Left cardiac atrium (tissue), 4 donors: ENCODE measurements around the gene CENPC. TPM values are rescaled to one million over a fixed set of nuclear protein-coding genes. Genes with fewer than 3 reads are reported as not detected.

Experiments used
- ATAC-seq, 2 donors: fragments of 200-7000 bp; cut with Tn5 transposase; one replicate each; pipeline ENCODE4 v1.9.1; 2020; ENCODE audit warnings: mild to moderate bottlenecking in 2 of 2, moderate library complexity in 2 of 2
- DNase-seq: peaks from one replicate; pipeline ENCODE4 v3.0.0-alpha.2; 2020
- intact Hi-C, 2 donors: fragments of 100-400 bp; cut with DNase I; formaldehyde crosslinking; loops; one replicate each; pipeline versions ENCODE4 v1.14.1 to v1.15.1; 2022 to 2023
- long read RNA-seq: library from polyadenylated mRNA; unstranded; transcript quantifications from one replicate; pipeline ENCODE4 v2.0.0, GENCODE V29; 2021
- total RNA-seq, 2 donors: library from RNA; stranded (reverse); fragmentation: NEBNext Ultra II Directional; extraction: Animal tissue kit (Norgen Biotek cat#: 25700); gene quantifications; one replicate each; pipeline ENCODE4 v1.2.1, GENCODE V29; 2021
- donor health status: DM: no; HTN: yes; CAD: no.
- donor health status: DM: no; HTN: yes; CAD: no; lungs with severe emphysema.
- donor health status: DM: yes; HTN: yes; CAD: no.
- donor health status: Dilated cardiomyopathy.

CENPC gene
- total RNA-seq, result 10 to 100 TPM; 10.3 to 10.6 TPM
- long read RNA-seq, full-length matches to known transcripts, result 4 of 8 reads
- long read RNA-seq, partial matches to known transcripts, result 4 of 8 reads
- long read RNA-seq, other reads (novel, unspliced or antisense), result 0 of 8 reads

GRCh38 chr4:67545199-67546003, at the start of gene CENPC:
TSS of gene CENPC (minus strand) at chr4:67545503. CDS start at chr4:67545355, 148 bp downstream.
- peak; percentile 99 for DNase-seq
- ATAC-seq, result peak; percentile 99 to 100
- intact Hi-C loops, result loop anchor here in 1 of 2 donors (5.0 kb wide), 1 partner anchor 157 kb away; the partner anchor contains the start of gene UBA6

DNA sequence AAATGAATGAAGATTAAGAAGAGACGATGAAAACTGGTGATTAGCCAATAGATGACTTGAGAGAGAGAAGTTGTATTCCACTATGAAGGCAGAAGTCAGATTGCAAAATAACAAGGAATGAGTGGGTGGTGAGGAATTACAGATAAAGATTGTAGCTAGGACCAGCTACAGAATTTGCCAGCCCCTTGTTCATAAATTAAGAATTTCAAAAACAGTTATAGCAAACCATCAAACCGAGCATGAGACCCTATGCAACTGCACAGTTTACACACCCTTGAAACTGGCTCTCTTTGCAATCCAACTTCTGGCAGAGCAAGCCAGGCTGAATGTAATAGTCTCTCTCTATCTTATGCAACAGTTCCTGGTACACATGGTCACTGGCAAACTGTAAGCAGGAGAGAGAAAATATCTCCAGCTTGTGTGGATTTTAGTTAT, 48.5 kb upstream of the CENPC start:
- no peak for DNase-seq
- peak; percentile 87 to 96 for ATAC-seq
- intact Hi-C loops, result no loop called here

GRCh38 chr4:67587156-67587555, 41.9 kb upstream of the CENPC start:
- intact Hi-C loops, result no loop called here
- no peak for DNase-seq
- ATAC-seq, result no peak

DNA sequence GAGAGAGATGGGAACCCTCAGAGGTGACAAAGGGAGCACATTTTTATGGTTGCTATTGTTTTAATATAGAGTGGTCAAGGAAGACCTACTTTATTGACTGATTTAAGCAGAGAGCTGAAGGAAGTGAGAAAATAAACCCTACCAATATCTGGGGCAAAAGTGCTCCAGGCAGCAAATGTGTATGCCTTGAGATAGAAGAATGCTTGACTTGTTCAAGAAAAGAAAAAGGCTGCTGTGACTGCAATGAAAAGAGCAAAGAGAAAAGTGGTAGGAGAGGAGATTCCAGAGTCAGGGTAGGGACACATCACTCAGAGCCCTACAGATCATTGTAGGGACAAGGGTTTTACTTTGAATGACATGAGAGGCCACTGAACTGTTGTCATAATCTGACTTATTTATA, 39.2 kb upstream of the CENPC start:
- DNase-seq (no peak), ATAC-seq (no peak)
- intact Hi-C loops, result no loop called here

GRCh38 chr4:67581913-67582312, 36.6 kb upstream of the CENPC start:
- intact Hi-C loops, result no loop called here
- ATAC-seq (no peak), DNase-seq (no peak)

DNA sequence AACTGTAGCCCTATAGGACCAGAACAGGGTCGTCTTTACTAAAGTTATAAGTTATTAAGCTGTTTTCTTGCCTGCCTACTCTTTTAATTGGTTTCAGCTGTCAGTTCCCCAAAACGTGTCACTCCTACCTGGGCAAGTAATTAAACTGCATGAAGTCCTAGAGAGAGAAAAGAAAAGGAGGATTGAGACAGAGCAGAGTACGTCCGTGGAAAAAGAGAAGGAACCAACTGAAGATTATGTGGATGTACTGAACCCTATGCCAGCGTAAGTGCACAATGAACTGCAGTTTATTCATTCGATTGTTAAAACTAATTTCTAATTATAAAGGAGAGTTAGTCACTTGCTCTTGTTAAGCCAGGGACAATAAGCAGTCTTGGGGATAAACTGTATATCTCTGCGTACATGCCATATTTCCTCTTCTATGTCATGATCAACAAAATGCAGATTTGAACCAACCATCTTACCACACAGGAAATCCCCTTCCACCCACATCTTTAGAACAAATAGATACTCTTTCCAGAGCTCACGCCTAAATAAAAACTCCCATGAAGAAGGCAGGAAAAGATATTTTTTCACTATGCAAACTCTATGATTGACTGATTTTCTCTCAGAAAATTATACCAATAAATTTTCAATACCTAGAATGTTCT, 36.0 kb upstream of the CENPC start:
- ATAC-seq, result no peak
- intact Hi-C loops, result no loop called here
- no peak for DNase-seq

- DNase-seq (no peak), ATAC-seq (no peak)
- intact Hi-C loops, result no loop called here
These were observed 35.3 kb upstream of the CENPC start for GRCh38 chr4:67580577-67580976.

DNA sequence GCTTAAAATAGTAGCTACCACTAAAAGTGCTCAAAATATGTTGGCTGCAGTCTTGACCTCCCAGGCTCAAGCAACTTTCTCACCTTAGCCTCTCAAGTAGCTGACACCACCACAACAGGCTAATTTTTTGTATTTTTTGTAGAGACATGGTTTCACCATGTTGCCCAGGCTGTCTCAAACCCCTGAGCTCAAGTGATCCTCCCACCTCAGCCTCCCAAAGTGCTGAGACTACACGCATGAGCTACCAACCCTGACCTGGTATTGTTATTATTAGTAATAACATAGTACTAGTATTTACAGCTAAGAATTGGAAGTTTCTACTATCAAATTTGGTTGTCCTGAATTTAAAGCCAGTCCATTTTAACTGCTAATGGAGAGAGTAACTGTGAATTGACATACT, 31.2 kb upstream of the CENPC start:
- intact Hi-C loops, result no loop called here
- ATAC-seq, result no peak
- DNase-seq, result no peak

DNA sequence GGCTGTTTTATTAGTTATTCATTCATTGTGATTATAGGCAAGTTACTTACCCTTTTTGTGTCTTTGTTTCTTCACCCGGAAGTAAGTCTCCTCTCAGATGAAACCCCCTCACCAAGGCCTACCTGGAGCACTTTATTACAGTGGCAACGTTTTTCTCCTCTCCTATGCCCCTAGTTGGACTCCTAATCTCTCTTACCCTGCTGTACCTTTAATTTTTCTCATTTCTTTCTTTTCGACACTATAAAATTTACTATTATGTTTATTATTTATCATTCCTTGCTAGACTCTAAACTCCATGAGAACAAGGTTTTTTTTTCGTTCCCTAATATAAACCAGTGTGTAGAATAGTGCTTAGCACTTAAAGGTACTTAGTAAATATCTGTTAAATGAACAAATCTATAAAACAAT, 30.8 kb upstream of the CENPC start:
- DNase-seq (no peak), ATAC-seq (no peak)
- intact Hi-C loops, result no loop called here

GRCh38 chr4:67575232-67576058, 30.1 kb upstream of the CENPC start:
- no peak for ATAC-seq
- intact Hi-C loops, result no loop called here

GRCh38 chr4:67573193-67573592, 27.9 kb upstream of the CENPC start:
- intact Hi-C loops, result no loop called here
- DNase-seq, result no peak
- no peak for ATAC-seq

More at GRCh38 chr4:67575232-67576058, 30.1 kb upstream of the CENPC start:
- DNase-seq, result no peak

DNA sequence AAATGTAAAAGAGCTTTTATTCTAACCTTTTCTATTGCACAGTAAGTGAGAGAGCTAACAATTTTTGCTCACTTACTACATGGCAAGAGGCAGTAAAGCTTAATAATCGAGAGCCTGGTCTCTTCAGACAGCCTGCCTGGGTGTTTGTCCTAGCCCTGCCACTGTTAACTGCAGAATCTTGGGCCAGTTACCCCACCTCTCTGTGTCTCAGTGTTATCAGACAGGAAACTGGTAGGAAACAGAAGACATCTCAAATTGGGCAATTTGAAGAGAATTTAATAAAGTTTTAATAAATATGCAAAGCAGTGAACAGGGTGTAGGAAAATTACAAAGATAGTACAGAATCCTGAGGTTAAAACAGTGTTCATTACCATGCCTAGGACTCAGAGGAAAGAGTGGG, 26.7 kb upstream of the CENPC start:
- intact Hi-C loops, result no loop called here
- ATAC-seq (no peak), DNase-seq (no peak)

- intact Hi-C loops, result no loop called here
- ATAC-seq (no peak), DNase-seq (no peak)
These were observed 25.2 kb upstream of the CENPC start for GRCh38 chr4:67570537-67570936.

DNA sequence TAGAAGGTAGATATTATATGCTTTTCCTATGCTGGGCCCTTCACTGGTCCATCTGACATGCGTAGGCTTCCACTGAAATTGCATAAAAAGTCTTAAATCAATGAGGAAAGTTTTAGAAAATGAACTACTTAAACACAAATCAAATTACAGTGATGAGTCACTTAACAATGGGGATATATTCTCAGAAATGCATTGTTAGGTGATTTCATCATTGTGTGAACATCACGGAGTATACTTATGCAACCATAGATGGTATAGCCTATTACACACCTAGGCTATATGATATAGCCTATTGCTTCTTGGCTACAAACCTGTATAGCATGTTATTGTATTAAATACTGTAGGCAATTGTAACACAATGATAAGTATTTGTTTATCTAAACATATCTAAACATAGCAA, 23.5 kb upstream of the CENPC start:
- ATAC-seq (no peak), DNase-seq (no peak)
- intact Hi-C loops, result no loop called here

GRCh38 chr4:67566335-67566734, 21.0 kb upstream of the CENPC start:
- no peak for ATAC-seq
- intact Hi-C loops, result no loop called here
- DNase-seq, result no peak

GRCh38 chr4:67565284-67565683, 20.0 kb upstream of the CENPC start:
- intact Hi-C loops, result no loop called here
- no peak for DNase-seq
- ATAC-seq, result peak in 1 of 2 donors; percentile 70

DNA sequence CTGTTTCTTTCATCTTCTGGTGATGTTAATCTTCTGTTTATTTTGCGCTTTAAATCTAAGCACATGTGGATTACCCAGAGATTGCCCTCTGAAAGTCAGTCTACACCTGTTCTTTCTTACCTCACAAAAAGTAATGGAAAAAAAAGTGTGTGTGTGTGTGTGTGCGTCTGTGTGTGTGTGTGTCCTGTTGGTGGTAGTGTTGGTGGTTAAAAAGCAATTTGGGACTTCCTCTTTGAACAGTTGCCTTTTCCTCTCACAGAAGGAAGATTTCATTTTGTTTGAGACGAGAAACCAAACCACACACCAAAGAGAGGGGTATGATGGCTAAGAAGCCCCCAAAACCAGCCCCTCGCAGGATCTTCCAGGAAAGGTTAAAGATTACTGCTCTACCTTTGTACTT, 13.2 kb upstream of the CENPC start, which contains the start of gene STAP1:
Gene STAP1, plus strand, starts transcription at position 235 of the 400 bp plus-strand sequence. Its CDS starts 83 bp downstream, at position 318.
- intact Hi-C loops, result loop anchor here in 1 of 2 donors (10.0 kb wide), 1 partner anchor 616 kb away; no protein-coding TSS in a partner anchor
- ATAC-seq (no peak), DNase-seq (no peak)

GRCh38 chr4:67556436-67556835, 11.1 kb upstream of the CENPC start:
- ATAC-seq (no peak), DNase-seq (no peak)
- intact Hi-C loops, result loop anchor here in 1 of 2 donors (10.0 kb wide), 1 partner anchor 618 kb away; no protein-coding TSS in a partner anchor

DNA sequence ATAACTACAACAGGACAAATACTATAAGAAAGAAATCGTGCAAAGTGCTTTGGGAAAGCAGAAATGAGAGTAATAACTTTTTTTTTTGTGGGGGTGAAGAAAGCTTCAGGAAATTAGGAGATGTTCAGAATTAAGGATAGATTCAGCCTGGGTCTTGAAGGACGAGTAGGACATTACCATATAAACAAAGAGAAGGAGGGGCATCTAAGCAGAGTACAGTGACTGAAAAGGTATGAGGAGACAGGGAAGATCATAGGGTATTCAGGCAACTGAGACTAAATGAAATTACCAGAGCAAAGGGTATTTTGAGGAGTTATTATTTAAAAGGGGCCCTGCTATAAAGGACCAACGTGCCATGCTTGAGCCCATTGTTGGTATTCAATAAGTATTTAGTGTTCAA, 10.1 kb upstream of the CENPC start:
- DNase-seq (no peak), ATAC-seq (no peak)
- intact Hi-C loops, result loop anchor here in 1 of 2 donors (10.0 kb wide), 1 partner anchor 619 kb away; no protein-coding TSS in a partner anchor
